HG03575 (cell line): Measurements from ENCODE around the gene DHRS13.
"Not testable (repeated sequence)": the region's sequence is repeated elsewhere in the genome, so short reads cannot be mapped to it uniquely, and the experiment has no call there.

Source experiments
- ATAC-seq: cut with Tn5 transposase; IDR thresholded peaks from one replicate; pipeline ENCODE4 v1.9.1; 2021; ENCODE audit not compliant: unreplicated experiment, insufficient number of reproducible peaks, low FRiP score; ENCODE audit errors: extremely low read depth

DHRS13 gene

GRCh38 chr17:28867276-28867675 lies 35.6 kb downstream of the DHRS13 start:
- no peak for ATAC-seq

DNA sequence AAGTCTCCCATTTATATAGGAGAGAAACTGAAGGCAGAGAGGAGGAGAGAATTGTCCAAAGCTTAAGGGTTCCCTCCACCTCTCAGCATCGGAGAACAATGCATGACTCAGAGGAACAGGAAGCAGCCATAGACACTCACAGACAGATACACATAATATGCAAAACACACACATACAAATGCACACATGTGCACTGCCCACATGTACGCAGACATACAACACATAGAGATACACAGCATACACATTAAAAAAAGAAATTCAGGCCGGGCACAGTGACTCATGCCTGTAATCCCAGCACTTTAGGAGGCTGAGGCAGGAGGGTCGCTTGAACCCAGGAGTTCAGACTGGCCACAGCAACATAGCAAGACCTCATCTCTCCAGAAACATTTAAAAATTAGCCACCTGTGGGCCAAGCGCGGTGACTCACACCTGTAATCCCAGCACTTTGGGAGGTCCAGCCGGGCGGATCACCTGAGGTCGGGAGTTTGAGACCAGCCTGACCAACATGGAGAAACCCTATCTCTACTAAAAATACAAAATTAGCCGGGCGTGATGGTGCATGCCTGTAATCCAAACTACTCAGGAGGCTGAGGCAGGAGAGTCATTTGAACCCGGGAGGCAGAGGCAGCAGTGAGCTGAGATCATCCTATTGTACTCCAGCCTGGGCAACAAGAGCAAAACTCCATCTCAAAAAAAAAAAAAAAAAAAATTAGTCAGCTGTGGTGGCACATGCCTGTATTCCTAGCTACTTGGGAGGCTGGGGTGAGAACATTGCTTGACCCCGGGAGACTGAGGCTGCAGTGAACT lies 36.7 kb downstream of the DHRS13 start:
- ATAC-seq, result no peak

DNA sequence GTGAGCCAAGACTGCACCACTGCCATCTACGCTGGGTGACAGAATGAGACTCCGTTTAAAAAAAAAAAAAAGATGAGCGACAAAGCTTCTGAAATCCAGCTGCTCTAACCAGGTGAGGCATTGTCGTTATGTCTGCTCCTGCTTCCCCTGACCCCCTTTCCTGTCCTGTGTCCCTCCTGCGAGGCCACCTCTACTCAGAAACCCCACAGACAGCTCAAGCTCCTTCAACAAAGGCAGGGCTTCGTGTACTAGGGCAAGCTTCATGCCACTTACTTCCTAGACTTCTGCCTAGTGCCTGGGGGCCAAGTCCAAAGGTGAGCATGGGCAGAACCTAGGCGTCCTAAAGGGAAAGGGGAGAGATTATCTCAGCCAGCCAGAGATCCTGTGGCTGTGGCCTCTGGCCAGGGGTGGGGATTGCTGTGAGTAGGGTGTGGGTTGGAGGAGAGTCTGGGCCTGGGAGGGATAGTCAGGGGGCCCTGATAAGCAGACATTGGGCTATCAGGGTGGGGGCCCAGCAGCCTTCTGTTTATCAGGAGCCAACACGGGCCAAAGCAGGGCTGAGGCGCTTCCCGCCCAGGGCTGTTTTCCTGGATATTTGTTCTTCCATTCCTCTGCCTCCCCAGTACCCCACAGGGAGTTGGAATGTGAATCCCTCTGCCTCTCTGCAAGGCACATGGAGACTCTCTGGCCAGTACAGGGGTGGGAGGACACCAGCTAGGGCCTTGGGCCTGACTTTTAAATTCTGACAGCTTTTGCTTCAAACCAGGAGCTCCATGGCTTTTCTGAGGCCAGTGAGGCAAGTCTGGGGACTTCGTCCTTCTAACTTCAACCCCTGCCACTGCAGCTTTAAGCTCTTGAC lies 37.7 kb downstream of the DHRS13 start:
- no peak for ATAC-seq

GRCh38 chr17:28863953-28864352 lies 38.9 kb downstream of the DHRS13 start:
- no peak for ATAC-seq

- ATAC-seq, result no peak
These were observed 40.3 kb downstream of the DHRS13 start for GRCh38 chr17:28862561-28862960.

DNA sequence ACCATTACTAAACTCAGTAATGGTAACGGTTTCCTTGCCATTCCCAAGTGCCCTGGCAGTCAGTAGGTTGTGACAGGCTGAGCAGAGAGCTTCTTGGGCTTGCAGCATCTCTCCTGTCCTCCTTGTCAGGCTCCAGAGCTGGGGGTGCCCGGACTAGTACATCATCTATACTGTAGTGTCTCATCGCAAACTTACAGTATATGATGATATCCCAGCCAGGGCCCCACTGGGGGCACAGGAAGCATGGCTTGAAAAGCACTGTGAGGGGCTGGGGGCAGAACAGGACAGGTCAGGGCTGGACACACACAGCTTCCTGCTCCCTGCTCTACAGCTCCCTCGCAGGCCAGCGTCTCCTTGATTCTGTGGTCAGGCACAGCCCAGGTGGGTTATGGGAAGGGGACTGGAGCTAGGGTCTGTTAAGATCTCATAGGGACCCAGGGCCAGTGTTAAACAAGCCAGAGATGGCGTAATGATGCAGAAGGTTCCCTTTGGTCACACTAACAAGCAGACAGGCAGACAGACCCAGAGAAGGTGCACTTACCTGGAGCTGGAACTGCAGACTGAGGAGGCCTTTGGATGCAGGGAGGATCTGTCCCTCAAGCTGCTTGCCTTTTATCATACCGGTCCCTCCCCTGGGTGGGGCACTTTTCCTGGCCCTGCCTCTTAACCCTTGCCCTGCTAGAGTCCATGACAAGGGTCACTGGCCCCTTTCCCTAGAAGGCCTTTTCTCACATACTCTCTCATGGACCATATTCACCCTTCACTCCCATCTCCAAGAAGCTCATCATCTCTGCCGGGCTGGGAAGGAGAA lies 41.3 kb downstream of the DHRS13 start:
- no peak for ATAC-seq

- no peak for ATAC-seq
These were observed 42.5 kb downstream of the DHRS13 start for GRCh38 chr17:28860363-28860808.

DNA sequence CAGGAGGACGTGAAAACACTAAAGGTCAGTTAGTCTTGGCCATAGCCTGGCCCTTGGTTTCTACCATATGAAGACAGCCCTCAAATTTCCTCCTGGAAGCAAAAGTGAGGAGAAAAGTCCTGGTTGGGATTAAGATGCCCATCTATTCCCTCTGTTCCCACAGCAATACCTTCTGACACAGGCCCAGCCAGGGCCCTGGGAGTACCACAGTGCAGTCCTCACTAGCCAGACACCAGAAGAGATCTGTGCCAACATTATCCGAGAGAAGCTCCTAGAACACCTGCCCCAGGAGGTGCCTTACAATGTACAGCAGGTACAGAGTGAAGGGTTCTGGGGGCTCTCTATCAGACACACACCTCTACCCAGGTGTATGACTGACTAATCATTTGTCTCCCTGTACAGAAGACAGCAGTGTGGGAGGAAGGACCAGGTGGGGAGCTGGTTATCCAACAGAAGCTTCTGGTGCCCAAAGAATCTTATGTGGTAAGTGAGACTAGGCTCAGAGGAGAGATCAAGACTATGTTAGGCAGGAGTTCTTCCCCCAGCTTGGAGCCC lies 44.0 kb downstream of the DHRS13 start:
- ATAC-seq, result no peak

GRCh38 chr17:28857905-28858800 lies 44.7 kb downstream of the DHRS13 start:
- ATAC-seq, result no peak

DNA sequence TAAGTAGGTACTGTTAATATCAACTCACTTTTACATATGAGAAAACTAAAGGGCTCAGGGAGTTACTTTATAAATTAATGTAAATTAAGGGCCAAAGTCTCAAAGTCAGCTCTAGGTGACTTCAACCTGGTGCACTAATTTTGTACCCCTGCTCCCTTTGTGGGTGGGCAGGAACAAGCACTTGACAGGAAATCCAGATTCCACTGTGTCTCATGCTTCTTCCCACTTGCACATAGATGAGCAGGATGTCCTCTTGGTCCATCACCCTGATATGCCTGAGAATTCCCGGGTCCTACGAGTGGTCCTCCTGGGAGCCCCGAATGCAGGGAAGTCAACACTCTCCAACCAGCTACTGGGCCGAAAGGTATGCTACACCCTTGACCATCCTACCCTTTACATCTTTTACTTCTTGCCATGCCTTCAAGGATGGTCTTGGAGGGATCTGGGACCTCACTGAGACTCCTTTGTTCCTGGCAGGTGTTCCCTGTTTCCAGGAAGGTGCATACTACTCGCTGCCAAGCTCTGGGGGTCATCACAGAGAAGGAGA lies 46.8 kb downstream of the DHRS13 start:
- ATAC-seq, result no peak

DNA sequence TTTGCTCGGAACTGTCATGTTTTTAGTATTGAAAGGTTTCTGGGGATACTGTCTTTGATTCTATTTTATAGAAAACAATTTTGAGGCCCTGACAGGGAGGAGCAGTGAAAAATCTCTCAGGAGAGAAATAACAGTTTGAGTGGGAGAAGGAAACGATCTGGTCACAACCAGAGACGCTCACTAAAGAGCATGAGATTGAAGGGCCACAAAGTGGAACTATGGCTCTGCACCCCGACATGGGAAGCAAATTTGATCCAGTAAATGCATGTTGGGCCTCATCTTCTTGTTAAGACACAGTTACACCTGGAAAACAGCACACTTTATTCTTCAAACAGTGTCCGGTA lies 47.6 kb downstream of the DHRS13 start:
- no peak for ATAC-seq

GRCh38 chr17:28854457-28855335 lies 48.2 kb downstream of the DHRS13 start, which contains the start of gene ERAL1:
Gene ERAL1 (plus strand): TSS chr17:28855016. CDS start chr17:28855035, 19 bp downstream.
- no peak for ATAC-seq

- ATAC-seq, result no peak
These were observed 49.6 kb downstream of the DHRS13 start for GRCh38 chr17:28853295-28853694.

DNA sequence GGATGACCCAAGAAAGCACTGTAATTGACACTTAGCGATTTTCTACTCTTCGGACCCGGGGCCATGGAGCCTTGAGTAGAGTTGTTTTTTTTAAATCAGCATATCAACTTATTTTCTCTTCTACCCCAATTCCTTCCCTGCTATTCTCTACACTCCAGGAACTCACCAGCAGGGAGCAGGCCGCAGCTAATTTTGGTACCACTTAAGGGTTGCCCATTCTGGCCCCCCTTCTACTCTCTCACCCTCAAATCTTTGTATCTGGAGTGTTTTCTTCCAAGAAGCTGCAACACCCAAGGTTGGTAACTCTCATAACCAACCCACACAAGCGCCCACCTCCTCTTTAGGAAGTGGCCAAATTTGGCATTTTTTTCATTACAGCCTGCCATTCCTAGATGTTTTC lies 53.6 kb downstream of the DHRS13 start:
- ATAC-seq, result no peak

- ATAC-seq, result not testable (repeated sequence)
These were observed 54.2 kb downstream of the DHRS13 start for GRCh38 chr17:28848667-28849066.
